Measurements from ENCODE around the gene ZNF445.
"Not testable (repeated sequence)": the region's sequence is repeated elsewhere in the genome, so short reads cannot be mapped to it uniquely, and the experiment has no call there.

The ZNF445 gene

DNA sequence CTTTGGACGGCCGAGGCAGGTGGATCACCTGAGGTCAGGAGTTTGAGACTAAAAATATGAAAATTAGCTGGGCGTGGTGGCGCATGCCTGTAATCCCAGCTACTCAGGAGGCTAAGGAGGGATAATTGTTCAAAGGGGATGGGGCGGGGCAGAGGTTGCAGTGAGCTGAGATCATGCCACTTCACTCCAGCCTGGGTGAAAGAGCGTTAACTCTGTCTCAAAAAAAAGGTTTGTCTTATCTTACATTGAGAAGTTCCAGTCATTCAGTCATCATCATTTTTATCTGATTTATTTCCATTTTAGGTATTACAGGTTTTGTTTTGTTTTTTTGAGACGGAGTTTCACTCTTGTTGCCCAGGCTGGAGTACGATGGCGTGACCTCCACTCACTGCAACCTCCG lies 2.6 kb downstream of the ZNF445 start:
- DNase-seq = not testable (repeated sequence)

DNA sequence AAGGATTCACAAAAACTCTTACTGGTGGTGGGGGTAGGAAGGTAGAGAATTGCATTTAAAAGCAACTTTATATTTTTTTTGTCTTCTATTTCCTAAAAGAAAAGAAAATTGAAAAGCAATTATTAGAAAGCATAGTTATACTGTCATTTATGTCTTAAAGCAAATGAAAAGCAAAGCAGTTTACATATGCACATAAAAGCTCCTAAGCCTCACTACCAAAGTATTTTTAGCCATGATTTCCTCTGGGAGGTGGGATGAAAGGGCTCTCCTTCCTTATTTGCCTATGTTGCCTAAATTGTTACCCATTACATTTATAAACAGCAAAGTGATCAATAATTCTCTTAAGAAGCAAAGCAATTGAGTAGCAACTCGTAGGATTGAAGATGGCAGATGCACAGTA lies 7.0 kb downstream of the ZNF445 start:
- DNase-seq = no peak

DNA sequence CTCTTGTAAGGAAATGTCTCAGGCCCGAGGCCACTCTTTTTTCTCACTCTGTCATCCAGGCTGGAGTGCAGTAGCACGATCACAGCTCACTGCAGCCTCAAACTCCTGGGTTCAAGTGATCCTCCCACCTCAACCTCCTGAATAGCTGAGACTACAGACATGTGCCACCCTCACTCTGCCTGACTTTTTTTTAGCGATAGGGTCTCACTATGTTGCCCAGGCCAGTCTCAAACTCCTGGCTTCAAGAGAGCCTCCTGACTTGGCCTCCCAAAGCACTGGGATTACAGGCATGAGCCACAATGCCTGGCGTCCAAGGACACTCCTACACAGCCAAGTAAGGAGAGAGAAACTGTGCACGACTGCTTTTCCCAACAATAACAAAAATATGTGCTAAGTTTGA lies 7.6 kb downstream of the ZNF445 start:
- no peak for DNase-seq

DNA sequence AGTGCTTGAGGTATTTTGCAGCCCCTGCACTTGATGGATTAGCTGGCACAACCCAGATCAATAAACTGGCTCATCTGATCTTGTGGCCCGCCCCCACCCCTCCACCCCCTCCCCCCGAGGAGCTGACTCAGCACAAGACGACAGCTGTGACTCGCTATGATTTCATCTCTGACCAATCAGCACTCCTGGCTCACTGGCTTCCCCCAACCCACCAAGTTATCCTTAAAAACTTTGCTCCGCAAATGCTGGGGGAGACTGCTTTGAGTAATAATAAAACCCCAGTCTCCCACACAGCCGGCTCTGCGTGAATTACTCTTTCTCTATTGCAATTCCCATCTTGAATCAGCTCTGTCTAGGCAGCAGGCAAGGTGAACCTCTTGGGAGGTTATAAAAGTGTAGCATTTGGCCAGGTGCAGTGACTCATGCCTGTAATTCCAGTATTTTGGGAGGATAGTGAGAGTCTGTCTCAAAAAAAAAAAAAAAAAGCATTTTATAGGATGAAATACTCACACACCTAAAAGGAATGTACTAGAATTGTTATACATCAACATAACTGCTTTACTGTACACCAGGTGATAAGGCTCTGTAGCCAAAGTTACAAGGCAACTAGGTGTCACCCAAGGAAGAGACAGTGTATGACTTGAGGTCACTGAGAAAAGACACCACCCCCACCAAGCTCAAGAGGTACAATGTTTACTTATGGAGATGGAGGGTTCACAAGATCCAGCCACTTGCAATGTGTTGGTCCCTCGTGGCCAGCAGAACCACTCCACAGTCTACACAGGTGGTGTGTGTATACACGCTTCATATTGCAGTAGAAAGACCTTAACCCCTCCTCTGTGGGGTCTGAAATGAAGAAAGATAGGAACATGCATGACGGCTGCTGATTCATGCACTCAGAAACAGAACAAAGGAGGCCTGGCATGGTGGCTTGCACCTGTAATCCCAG lies 8.6 kb downstream of the ZNF445 start:
- peak; percentile 7 for DNase-seq

DNA sequence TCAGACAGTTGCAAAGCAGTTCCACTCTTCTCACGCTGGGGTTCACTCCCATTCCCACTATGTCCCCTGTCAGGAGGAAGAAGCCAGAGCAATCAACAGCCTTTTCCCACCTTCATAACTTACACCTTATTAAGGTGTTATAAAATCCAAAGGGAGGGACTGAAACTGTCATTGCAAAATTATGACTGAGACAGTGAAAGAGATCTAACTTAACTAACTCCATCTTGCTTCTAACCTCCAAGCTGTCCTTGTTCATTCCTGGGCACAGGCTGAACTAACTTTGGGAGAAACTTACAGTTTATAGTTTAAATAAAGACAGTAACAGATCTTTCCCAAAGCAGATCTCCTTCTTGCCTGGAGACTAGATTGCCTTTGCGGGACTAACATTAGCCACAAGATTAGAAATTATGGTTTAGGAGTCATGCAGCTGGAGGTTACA lies 9.4 kb downstream of the ZNF445 start:
- not testable (repeated sequence) for DNase-seq

DNA sequence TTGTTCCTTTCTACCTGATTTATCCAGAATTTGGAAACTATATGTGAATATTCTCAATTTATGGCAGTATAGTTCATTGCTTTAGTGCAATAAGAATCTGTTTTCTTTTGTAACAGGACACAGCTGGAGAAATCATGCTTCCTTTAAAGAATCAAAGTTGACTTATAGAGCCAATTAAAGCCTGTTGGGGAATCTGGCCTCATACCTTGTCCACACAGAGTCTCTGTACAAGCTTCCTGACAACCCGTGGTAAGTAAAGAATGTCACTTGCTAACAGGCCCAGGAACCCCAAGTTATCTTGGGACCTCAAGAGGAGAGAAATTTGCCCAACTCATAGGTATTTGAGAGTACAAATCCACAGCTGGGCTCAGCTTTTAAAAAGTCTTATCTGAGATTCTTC lies 10.2 kb downstream of the ZNF445 start:
- no peak for DNase-seq

DNA sequence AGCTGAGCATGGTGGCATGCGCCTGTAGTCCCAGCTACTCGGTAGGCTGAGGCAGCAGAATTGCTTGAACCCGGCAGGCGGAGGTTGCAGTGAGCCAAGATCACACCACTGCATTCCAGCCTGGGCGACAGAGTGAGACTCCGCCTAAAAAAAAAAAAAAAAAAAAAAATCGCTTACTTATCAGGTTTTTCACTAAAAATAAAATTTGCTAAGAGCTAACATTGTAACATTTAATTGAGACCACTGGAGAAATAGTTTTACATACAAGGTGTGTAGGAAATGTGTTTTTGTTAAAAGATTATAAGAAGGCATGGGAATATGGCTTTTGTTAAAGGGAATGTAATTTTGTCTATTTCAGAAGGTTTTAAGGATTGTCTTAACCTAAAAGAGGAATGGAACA lies 12.6 kb downstream of the ZNF445 start:
- not testable (repeated sequence) for DNase-seq

DNA sequence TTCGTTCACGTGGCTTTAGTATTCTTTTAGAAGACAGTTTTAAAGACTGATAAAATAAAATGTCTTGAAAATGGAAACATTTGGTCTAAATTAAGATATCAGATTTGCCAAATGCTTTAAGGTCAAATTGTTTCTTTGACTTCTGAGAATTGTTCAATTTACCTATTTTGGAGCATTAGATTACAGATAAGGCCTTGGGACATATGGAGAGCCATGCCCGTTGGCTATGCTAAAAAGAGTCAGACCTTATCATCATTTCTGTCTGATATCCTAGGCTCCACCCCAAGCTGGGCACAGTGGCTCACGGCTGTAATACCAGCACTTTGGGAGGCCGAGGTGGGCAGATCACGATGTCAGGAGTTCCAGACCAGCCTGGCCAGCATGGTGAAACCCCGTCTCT lies 13.0 kb downstream of the ZNF445 start:
- no peak for DNase-seq

DNA sequence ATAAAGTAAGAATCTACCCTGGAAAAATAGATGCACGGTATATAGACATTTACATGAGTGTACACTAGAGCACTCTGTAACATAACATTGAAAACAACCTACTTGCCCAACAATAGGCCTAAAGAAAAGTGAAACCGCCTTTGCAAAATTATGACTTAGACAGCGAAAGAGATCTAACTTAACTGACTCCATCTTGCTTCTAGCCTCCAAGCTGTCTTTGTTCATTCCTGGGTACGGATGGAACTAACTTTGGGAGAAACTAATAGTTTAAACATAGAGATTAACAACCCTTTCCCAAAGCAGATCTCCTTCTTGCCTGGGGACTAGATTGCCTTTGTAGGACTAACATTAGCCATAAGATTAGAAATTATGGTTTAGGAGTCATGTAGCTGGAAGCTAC lies 17.4 kb downstream of the ZNF445 start:
- DNase-seq = not testable (repeated sequence)

DNA sequence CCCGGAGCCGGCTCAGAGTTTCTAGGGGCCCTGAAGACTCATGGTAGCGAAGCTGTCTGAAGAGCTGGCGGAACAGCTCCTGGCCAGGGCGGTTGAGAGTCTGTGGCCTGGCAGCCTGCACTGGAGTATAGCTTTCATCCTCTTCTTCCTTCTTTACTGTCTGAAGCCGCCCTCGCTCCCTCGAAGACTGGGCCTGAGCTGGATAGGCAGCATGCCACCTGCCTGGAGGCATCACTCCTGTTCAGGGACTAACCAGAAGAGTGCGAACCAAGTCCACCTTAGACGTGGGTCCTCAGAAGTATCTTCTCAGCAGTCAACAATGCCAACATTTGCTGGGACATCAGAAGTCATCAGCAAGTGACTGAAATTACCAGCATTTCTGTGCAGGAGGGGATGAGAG lies 22.2 kb downstream of the ZNF445 start:
- no peak for DNase-seq

DNA sequence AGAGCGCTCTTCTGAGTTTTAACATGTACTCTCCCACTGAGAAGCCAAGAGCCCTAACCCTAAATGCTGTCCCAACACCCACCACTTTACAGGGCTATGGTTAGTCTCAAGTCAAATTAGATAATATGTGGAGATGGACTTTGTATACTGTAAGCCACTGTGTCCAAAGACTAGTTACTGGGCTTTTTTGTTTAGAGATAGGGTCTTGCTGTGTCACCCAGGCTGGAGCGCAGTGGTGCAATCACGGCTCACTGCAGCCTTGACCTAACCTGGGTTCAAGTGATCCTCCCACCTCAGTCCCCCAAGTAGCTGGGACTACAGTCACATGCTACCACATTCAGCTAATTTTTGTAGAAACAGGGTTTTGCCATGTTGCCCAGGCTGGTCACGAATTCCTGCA lies 23.2 kb downstream of the ZNF445 start:
- no peak for DNase-seq

DNA sequence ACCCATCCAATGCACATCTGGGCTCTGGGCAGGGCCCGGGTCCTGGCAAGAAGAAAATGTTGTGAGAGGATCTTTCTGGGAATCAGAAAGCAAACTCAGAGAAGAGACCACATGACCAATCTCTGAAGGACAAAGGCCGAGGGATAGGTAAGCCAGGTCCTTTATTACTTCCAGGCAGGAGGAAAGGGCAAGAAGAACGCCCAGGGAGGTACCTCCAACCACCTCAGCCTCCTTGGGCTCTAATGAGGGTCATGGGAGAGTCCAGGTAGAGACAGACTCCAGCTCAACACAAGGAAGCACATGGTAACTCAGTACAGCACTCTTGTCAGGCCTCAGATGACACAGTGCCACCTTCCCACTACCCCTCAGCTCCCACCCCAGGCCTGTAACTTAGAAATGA lies 26.0 kb downstream of the ZNF445 start:
- no peak for DNase-seq

DNA sequence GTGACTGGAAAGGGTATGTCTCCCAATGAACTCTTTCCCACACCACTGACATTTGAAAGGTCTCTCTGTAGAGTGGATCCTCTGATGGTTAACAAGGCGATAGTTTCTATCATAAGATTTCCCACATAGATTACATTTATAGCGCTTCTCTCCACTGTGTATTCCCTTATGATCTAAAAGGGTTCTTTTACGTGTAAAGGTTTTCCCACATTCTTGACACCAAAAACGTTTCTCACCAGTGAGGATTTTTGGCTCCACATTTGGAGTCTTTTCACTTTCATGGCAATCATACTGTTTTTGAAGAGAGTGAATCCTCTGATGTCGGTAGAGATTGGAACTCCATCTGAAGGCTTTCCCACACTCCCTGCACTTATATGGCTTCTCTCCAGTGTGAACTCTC lies 30.5 kb downstream of the ZNF445 start:
- DNase-seq = no peak

DNA sequence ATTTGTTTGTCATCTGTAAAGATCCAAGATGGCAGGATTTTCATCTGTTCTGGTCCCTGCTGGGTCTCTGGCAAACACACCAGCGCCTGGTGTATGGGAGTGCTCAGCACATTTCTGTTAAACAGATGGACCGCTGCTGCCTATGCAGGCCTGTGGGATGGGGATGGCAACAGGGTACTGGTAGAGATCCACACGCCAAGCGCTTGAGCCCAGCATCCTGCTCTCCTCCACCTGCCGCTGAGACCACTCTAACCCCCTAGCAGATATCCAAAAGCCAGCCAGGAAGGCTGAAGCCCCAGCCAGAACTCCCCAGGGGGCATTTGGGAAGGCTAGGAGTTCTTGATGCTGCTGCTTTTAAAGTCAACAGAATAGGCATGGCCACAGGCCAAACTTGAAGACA lies 31.7 kb downstream of the ZNF445 start:
- DNase-seq = no peak

DNA sequence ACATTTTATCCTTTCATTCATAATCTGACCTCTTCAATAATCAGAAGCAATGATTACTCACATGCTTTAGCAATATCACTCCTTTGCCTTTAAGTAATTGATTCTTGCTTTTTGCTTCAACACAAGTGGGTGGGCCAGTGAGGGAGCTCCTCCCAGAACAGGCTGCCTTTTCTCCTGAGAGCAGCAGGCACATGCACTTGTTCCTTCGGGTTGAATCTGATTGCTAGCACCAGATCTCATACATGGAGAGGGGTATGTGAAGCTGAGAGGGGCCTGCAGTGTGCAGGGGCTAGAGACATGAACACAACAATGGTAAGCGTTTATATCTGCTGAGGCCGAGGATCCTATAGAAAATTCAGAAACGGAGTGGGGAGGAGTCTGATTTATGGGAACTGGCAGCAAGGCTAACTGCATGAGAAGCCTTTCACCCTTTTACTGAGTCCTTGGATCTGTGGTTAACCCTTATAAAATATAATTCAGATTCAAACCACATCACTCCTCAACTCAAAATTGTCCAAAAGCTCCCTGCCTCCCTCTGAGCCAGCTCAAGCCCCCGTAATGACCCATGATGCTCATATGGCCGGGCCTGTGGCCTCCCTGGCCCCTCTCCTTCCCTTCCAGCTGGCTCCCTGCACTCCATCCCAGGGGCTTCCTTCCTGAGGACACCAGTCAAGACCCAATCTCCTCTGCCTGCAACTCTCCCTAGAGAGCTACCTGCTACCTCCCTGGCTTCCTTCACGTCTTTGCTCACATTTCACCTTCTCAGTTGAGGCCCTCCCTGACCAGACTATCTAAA lies 32.4 kb downstream of the ZNF445 start:
- no peak for DNase-seq

DNA sequence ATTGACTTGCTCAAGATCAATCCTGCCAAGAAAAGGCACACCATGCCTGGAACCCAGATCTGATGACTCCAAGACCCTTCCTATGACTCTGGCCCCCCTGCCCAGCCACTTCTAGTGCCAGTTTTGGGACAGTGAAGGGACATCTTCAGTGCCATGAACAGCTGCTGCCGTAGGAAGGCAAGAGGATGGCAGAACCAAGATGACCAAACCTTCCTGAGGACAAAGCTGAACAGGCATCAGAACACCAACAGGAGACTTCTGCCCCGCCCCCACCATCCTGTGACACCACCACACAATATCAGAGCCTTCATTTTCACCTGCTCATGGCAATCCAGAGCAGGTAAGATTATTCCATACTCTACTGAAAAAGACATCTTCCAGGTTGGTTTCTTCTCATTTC lies 33.0 kb downstream of the ZNF445 start:
- DNase-seq = no peak

DNA sequence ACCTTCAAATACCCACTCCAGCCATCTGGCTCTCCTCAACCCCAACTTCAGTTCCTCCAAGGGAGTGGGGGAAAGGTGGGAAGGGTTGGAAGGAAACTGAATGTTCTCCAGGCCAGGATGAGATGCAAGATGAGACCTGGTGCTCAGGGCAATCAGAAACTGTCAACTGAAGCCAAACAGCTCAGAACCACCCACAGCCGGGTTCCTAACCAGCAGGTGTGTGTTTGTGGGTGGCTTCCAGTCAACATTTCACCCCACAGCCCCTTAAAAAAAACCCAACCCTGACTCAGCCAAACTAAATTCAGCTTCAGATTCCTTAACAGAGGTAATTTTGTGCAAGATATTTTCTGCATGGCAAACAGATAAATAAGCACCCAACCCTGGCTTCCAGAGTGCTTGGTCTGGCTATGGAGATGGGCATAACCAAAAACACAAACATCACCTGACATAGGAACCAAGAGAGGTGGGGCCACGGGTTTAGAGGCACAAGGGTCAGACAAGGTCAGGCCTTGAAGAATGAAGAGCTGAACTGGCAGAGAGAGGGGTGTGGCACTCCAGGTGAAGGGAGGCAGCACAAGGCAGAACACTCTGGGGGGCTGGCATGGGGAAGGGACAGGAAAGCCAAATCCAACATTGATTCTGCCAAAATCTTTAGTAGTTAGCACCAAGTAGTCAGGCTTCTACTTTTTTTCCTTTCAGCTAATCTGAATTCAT lies 34.7 kb downstream of the ZNF445 start:
- DNase-seq = no peak

DNA sequence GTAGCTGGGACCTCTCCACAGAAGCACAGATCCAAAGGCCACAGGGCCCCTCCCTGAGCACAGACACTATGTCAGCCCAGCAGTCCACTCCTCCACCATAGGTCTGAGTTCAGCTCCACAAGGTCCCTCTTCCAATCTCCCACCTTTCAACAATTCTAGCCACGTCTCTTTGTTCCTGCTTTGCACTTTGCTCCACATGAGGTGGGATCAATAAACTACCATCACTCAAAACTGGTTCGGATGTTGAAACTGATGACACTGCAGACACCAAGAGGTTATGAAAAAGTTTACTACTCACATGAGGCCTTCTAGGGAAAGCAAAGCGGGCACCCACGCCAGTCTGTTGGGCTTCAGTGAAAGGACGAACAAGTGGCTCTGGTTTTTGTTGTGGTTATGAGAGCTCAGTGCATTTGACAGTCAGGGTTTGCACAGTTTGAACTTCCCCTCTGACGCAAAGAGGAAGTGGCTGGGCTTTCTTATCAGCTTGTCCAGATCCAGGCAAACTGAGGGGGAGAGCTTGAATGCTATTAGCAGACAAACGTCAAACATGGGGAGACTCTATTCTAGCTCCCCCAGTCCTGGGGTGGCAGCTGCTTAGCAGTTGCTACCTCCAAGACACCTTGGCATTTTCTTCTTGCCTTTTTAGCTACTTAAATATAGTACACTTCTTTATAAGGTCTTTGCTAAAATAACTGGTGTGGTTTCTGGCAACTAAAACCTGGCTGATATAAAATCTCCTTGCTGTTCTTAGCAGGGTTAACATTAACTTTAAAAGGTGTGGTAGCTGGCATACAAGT lies 37.8 kb downstream of the ZNF445 start:
- no peak for DNase-seq

DNA sequence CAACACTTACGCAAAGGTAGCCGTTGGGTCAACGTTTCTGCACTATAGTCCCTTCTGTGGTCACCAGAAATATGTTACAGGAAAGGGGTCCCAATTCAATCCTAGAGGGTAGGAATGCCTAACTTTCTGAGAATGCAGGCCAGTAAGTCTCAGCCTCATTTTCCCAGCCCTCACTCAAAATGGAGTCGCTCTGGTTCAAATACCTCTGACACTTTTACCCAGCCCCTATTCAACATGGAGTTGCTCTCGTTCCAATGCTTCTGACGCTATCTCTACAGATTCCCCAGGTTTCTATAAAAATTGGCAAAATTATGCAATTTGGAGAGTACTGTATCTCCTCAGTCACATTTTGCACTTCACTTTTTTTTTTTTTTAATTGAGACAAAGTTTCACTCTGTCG lies 39.7 kb downstream of the ZNF445 start:
- no peak for DNase-seq

DNA sequence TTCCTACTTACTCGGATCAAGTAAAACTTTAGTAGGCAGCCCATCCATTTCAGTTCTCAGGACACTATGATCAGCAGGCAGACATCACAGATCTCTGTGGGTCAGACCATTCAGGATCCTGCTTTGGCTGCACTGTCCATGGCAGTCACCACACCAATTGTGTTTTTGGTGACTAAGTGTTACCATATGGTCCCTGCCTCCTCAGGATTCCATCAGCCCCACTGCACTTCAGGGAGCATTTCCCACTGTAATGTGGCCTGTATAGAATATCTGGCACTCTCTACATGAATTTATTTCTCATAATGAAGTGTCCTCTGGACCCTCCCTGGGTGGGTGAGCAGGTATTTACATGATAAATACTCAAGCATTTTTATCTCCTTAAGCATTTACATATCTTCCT lies 41.3 kb downstream of the ZNF445 start:
- DNase-seq = no peak

DNA sequence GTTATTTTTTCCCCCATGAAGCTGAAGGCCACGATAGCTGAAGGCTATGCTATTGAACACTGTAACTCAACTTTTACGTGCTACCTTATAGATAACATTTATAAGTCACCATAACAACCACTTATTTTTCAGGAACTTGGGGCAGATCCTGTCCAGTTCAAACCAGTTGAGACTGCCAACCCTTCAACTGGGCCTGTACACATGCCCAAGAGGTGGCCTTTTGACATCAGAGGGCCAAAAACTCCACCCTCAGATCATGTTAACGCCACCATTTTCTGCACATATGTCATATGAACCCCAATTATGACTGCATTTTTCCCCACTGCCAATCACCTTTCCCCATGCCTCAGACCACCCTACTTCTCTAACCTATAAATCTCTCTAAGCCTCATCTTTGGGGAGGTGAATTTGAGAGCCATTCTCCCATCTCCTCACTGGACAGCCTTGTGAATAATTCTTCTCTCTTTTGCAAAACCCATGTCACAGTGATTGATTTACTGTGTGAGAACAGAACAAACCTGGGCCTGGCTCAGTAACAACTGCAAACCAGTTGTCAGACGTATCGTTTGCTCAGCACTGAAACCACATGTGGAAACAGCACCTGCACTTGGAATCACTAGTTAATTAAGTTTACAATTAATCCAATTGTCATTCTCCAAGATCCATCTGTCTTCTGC lies 42.5 kb downstream of the ZNF445 start:
- no peak for DNase-seq

DNA sequence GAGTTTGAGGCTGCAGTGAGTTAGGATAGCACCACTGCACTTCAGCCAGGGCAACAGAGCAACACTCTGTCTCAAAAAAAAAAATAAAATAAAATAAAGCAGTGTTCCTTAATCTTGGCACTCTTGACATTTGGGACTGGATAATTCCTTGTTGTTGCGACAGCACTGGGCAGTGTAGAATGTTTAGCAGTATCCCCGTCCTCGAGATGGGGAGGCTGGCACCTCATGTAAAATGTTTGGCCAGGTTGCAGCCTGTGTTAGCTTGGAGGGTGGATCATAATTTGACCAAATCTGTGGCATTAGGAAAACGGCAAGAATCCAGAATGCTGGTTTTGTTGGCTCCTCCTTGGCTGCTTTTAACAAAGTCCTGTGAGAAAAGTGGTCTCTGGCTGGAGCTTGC lies 47.0 kb downstream of the ZNF445 start:
- DNase-seq = no peak

All from NCI-H69 (cell line).